ENCODE data around the gene FOXP4.

Gene FOXP4

DNA sequence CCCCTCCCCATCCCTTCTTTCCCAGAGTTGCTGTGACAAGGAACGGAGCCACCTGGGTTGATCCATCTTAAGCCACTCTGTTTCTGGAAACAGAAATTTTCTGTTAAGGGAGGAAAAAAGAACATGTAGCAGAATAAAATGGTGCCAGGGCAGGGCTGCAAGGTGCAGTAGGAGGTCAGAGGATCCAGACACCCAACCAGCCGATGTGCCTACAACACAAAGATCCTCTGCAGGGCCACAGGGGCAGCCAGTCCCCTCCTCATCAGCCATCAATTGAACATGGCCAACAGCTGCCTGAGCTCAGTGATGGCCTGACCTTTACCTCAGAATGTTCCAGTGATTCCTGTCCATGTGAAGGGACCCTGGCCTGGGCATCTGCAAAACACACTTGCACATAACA is 103.9 kb downstream of the FOXP4 start:
- no peak for DNase-seq

DNA sequence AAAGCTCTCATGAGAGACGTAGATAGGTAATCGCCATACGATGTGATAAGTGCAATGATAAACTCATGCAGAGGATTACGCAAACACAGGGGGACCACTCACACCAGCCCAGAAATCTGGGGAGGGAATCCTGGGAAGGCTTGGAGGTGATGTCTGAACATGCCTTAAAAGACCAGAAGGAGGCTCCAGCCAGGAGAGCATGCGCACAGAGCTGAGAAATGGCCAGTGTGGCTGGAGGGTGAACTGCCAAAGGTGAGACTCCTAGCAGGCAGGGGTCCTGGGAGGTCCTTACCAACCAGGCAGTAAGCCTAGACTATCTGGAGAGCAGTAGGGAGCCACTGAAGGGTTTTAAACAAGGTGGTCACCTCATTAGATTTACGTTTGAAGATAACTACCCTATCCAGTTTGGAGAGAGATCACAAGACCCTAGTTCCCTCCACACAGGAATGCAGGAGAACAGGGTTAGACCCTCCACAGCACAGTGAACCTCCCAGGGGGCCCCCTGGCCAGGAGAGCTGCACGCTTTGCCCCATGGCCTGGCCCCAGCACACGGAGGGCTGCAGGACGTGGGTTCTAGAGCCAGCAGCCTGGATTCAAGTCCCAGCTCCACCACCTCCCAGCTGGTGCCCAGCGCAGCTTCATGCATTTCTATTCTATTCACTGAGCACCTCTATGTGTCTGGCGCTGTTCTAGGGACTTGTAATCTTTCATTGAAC is 105.2 kb downstream of the FOXP4 start:
- DNase-seq: no peak

All from NCI-H774 (cell line).